ENCODE results near the gene LINGO3.

The LINGO3 gene

DNA sequence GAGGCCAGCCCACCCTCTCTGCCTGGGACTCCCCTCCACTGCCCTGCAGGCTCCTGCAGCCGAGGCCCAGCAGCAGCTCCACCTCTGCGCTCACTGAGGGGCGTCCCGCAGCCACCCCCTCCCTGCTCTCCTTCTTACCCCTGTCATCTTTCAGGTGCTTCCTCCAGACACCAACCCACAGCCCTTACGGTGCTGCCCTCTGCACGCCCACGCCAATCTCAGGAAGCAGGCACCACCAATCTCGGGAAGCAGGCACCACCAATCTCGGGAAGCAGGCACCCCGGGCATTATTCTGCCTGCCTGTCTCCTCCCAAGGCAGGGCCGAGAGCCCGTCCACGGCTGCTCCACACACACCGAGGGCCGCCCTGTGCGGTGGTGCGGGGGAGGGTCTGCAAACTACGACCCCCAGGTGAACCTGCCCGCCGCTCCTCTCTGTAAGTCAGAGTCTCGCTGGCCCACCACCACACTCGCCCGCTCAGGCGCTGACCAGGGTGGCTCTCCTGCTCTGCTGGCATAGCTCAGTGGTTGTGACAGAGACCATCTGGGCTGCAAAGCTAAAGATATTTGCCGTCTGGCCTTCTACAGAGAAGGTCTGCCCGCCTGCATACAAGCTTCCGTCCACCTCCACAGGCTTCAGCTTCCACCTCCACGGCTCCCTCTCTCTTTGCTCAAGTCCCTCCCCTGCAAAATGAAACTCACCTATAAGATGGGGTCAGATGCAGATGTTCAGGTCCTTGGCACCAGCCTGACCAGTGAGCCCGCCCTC lies 17.5 kb upstream of the LINGO3 start:
- DNase-seq: peak; percentile 85

DNA sequence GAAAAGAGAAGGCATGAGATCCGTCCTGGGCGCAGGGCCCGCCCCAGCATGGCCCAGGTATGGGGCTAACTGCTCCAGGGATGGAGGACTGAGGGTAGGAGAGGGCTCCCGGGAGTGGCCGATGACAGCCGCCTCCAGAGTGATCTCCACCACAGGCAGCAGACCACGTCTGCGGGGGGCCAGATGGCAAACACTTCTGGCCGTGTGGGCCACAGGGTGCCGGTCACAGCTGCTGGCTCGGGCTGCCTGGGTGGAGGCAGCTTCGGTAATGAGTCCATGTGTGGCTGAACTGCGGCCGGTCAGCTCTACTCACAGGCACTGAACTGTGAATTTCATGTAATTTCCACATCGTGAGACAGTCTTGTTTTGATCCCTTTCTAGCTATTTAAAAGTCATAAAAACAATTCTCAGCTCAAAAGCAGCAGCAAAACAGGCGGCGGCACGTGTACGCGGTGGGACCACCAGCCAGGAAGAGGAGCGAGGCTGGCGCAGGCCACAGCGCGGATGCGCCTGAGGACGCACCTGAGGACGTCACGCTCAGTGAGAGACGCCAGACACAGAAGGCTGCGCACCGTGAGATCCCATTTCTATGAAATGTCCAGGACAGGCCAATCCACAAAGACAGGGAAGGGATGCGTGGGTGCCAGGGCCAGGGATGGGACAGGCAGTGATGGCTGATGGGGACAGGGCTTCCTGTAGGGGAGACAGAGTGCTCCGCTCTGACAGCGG lies 16.4 kb upstream of the LINGO3 start:
- no peak for DNase-seq

DNA sequence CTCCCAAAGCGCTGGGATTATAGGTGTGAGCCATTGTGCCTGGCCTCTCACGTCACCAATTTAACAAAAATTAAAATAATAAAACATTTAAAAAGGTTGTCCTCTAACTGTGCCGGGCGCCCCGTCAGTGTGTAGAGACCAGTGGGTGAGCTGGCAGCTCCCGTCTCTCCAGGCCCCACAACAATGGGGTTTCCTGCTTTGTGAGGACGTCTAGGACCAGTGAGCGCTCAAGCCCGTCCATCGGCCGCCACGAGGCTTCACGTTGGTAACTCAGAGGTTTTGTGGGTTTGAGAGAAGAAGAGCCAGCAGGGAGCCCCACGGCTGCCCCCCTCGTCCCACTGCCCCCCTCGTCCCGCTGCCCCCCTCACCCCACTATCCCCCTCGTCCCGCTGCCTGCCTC lies 15.8 kb upstream of the LINGO3 start:
- DNase-seq: no peak

DNA sequence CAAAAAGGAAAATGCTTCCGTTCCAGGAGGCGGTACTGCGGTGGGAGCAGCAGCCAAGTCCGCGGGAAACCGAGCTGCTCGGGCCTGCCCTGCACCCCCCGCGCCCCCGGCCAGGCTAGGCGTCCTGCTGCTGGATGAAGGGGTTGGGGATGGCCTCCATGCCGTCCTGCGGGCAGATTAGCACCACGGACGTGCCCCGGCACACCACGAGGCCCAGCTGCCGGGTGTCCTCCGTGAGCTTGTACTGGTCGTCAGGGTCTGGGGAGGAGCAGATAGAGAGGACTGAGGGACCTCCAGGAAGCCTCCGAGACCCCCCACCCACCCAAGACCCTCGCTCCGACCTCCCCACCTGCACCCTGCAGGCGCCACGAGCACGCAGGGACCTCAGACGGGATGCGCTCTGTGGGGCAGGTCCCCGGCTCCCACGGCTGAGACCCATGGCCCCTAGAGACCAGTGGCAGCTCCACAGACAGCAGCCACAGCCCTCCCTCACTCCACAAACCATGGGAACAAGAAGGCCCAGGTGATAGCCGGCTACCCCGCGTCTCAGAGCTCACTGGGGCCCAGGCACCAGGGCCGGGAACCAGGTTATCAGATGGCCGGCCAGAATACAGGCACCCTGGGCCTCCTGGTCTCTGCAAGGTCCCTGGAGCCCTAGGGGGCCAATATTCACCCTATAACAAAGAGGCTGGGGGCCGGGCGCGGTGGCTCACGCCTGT lies 13.8 kb upstream of the LINGO3 start:
- DNase-seq: no peak

DNA sequence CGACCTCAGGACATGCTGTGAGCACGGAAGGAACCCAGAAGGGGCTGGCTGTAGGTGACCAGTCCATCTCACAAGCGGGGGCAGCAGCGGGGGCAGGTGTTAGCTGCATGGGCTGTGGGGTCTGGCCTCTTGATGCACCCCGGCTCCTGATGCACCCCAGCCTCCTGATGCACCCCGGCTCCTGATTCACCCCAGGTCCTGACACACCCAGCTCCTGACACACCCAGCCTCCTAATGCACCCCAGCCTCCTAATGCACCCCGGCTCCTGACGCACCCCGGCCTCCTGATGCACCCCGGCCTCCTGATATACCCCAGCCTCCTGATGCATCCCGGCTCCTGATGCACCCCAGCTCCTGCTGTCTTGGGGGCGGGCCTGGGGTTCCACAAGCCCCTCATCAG lies 13.0 kb upstream of the LINGO3 start:
- DNase-seq: no peak

DNA sequence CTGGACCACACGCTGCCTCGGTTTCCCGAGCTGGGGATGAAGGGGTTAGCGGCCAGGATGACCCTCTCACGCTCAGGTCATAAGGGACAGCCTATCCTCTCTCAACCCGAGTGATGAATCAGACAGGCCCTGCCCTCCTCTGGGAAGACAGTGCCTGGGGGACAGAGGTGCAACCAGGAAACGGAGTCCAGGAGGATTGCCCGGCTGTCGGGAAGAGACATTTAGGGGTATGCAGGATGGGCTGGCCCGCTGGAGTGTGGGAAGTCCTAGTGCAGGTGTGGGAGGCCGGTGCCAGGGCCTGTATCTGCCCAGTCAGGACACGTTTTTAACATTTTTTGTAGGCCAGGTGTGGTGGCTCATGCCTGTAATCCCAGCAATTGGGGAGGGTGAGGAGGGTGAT lies 12.1 kb upstream of the LINGO3 start:
- no peak for DNase-seq

DNA sequence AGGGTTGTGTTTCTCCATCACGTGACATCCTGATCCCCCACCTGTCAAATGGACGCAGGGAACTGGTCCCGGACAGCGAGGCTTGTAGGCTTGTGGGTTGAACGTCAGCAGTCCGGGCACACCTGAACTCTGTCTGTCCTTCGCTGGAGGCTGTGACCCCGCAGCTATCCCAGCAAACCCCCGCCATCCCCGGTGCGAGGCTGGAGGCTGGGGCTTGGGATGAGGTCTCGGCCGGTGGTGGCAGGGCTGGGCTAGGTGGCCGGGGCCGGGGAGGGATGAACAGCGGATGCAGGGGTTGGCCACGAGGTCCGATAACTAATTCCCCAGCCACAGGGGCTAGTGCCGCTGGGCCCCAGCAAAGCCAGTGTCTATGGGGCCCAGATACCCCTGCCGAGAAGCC lies 11.6 kb upstream of the LINGO3 start:
- no peak for DNase-seq

DNA sequence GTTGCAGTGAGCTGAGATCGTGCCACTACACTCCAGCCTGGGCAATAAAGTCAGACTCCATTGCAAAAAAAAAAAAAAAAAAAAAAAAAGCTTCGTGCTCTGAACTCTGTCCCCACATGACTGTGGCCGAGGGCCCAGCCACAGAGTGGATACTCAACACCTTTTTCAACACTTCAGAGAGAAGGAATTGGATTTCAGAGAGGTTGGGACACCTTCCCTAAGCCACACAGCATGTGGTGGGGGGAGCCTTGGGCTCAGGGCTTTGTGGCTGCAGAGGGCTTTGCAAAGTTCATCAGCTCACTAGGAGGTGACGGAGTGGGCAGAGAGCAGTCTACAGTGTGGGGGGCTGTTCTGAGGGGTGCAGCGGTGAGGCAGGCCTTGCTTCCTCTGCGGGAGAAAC lies 11.0 kb upstream of the LINGO3 start:
- no peak for DNase-seq

DNA sequence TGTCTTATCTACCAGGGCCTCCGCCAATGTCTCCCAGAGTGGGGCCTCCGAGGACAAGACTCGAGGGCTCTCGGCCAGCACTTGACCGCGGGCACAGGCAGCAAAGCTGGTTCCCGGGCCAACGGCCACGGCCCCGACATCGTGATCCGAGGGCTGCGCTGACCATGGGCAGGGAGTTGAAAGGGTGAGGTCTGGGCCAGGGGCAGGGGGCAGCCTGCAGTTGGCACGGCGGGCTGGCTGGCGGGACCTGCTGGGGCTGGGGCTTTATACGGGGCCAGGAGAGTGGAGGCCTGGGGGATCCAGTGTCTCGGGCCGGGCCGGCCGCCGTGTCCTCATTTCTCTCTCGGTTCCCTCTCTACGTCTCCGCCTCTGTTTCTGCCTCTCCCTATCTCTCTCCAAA lies 9.8 kb upstream of the LINGO3 start:
- DNase-seq: peak; percentile 15

DNA sequence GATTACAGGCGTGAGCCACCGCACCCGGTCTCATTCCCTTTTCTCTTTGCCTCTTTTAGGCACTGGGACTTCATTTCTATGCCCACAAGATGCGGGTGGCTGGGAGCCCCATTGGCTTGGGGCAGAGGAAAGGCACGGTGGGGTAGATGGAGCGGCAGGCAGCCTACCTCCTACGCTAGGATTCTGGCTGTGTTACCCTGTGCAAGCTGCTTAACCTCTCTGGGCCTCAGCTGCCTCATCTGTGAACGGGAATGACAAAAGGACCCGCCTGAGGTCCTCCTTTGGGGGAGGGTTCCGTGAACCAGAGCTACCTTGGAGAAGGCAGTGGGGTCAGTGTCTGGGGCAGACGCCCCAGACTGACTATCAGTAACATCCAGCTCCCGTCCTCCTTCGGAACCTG lies 9.3 kb upstream of the LINGO3 start:
- no peak for DNase-seq

DNA sequence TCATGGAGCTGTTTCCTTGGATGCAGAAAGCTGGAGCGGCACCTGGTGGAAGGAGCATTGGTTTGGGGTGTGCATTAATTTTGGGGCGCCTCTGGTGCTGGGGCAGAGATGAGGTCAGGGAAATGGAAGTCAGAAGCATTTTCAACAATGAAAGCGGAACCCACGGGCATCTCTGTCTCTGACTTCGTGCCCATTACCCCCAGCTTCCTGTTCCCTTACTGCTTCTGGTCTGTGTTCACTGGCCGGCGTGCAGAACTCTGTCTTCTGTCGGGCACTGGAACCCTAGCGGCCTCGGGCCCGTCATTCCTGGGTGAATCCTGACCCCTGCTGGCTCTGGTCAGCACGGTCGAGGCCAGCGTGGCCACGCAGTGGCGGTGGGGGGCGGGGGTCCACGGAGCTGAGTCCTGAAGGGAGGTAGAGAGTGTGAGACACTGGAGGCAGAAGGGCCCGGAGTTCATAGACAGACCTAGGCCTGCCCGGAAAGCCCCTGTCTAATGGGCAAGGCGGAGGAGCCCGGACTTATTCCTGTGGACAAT lies 7.9 kb upstream of the LINGO3 start:
- peak; percentile 89 for DNase-seq

DNA sequence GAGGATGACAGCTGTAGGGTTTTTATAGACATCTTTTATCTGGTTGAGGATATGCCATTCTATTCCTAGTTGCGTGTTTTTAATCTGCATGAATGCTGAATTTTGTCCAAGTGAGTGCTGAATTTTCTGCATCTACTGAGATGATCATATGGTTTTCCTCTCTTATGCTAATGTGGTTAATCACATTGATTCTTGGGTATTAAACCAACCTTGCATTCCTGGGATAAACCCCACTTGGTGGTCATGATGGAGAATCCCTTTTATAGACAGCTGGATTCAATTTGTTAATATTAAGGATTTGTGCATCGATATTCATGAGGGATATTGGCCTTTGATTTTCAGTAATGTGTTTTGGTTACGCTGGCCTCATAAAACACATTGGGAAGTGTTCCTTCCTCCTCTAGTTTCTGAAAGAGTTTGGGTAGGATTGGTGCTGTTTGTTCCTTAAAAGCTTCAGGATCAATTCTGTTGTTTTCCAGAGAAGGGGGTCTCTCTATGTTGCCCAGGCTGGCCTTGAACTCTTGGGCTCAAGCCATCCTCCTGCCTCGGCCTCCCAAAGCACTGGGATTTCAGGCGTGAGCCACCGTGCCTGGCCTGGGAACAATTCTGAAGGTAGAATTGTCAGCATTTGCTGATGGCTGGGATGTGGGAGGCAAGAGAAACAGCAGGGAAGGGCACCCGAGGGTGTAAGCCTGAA lies 7.3 kb upstream of the LINGO3 start:
- no peak for DNase-seq

DNA sequence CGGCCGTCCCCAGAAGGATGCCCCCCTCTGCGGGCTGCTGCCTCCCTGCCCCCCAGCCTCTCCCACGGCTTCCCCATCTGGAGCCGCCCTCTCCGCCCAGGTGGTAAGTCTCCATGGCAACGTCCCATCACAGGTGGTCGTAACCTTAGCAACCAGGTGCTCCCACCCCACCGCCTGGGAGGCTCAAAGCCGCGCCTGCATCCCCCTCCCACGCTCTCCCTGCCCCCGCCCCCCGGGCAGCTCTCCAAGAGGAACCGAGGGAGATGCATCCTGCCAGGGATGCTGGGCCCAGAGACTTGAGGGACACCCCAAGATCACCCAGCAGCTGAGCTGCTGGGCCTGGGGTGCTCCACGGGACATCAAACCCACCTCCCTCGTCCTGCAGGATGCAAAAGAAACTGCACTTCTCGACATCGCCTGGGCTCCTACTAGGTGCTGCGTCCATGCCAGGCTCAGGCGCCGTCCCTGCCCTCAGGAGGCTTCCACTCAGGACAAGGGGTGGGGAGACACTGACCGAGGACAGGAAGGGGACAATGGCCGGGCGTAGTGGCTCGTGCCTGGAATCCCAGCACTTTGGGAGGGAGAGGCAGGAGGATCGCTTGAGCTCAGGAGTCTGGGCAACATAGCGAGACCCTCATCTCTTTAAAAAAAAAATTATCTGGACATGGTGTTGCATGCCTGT lies 5.0 kb upstream of the LINGO3 start:
- no peak for DNase-seq

DNA sequence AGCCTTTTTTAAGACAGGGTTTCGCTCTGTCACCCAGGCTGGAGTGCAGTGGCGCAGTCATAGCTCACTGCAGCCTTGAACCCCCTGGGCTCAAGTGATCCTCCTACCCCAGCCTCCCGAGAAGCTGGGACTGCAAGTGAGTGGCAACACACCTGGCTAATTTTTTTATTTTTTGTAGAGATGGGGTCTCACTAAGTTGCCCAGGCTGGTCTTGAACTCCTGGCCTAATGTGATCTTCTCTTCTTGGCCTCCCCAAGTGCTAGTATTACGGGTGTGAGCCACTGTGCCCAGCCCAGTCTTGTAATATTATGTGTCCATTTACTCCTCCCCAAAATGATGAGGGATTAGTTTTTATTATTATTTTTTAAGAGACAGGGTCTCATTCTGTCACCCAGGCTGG lies 3.1 kb upstream of the LINGO3 start:
- no peak for DNase-seq

DNA sequence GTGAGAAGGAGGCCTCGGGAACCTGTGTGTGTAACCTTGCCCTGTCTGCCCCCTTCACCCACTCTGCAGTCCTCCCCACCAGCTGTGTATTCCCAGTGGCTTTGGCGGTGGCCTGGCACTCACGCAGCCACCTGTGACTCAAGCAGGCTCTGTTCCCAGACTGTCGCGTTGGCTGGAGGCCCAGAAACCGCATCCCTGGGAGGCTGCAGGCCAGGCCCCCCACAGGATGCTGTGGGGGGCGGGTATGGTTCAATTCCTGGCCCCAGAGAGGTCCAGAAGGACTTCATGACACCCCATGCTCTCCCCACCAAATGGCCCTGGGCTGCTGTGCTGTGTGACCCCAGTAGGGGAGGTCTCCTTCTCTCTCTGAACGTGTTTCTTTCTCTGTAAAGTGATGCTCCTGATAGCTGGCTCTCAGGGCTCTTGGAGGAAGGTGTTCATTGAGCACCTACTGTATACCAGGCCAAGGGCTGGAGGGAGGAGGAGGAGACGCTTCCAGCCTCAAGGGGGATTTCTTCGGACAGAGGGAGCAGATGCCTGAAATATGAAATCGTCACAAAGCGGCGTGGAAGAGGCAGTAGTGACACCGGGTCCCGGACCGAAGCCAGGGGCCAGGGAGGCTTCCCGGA lies 1.9 kb upstream of the LINGO3 start:
- DNase-seq: no peak

DNA sequence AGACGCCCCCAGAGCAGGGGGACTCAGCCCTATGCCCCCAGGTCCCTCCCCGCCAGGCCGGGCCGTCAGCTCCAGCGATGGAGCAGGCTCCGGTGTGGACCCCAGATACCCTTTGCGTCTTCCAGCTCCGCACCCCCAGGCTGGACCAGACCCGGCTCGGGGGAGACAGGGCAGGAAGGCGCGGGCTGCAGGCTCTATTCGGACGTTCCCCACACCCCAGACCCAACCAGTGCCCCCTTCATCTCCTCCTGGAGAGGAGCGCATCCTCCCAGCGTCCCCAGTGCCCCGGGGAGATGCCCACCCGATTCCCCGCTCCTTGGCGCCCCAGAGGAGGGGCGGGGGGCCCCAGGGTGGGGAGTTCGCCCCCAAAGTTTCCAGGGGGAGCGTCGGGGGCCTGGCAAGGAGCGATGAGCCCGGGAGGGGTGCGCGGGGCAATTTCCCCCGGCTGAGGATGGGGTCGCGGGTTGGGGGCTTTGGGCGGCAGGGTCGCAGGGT lies 389 bp downstream of the LINGO3 start:
- DNase-seq: no peak

DNA sequence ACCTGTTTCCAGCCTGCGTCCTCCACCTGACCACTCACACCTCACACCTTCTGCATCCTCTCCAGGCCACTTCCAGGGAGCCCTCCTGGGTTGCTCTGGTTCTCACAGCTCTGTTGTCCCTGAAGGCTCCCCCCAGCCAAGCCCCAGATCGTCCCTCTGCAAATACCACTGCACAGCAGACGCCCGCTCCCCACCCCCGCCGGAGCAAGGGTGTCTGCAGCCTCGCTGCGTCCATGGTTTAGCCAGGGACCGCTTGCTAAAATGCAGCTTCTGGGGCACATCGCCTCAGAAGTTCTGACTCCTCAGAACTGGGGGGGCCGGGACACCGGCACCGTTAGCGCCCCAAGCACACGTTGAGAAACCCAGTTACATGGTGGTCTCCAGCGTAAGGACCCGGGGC lies 983 bp downstream of the LINGO3 start:
- no peak for DNase-seq

DNA sequence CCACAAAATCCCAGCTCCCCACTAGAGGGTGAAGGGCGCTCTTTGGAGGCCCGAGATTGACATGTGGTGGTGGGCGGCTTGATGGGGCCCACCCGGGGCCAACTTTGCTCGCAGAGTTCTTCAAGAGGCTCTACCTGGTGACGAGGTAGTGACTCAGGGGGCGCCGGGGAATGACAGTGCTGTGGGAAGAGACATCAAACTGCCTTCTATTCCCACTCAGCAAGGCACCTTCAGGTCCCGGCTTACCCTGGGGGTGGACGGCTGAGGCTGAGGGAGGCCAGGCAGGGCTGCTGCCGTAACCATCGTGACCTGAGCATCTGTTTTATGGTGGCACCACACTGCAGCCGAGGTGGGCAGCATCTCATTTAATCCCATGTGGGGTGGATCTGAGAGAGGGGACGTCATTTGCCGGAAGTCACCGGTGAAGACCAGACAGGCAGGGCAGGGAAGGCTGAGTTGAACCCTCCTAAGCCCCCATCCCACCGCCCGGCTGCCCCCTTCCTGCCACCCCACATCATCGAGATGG lies 1.6 kb downstream of the LINGO3 start:
- DNase-seq: no peak

DNA sequence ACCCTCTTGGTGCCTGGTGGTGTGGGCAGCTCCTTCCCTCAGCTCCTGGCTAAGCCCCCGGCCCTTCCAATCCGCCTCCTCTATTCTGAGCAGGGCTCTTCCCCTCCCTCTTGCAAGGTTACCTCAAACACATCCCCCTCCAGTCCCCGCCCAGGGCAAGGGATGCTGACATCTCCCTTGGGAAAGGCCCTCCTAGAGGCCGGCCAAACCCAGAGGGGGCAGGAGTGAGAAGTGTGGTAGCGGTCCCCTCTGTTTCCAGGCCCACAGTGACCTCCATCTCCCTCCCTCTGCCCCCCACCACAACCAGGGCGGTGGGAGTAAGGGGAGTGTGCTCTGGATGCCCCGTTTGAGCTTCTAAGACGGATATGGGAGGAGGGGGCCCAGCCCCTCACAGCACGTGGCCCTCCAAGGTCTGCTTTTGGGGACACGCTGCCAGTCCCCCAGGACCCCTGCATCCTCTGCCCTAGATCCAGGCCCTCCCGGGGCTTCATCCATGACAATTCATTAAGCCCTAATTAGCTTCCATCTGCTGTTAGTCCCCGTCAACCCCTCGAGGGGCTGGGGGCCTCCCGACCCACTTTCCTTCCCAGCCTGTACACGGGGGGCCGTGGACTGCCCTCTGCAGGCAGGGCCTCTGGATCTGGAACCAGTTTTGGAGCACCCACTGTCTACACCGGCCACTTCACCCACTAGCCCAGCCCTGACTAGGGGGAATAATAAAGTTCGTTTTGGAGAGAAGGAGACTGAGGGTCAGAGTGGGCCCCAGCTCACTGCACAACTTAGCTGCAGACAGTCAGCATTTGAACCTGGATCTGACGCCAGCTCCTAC lies 2.3 kb downstream of the LINGO3 start:
- DNase-seq: no peak

DNA sequence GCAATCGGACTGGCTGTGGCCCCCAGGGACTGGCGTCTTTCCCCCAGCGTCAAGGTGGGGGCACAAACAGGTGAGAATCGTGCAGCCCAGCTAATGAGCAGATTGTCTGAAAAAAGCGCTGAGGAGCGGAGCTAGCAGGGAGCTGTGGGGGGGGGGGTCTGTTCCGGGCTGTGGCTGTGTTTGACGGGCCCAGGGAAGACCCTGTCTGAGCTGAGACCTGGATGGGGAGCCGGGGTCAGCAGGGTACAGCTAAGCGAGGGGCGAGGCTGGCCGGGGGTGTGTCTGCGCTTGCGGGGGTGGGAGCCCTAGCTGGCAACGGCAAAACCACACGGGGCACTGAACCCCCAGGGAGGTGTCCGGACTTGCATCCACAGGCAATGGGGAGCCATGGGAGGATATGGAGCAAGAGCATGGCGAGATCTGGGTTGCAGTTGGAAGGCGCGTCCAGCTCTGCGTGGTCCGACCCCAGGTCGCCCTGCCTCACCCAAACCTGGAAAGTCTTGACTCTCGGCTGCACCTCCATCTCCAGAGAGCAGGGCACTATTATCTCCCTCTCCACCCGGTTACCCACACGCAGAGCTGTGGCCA lies 4.6 kb downstream of the LINGO3 start:
- no peak for DNase-seq

Measured in hematopoietic multipotent progenitor cell treated with erythropoietin and hydrocortisone succinate and interleukin-3 and kit ligand, for 4 days (in vitro differentiated cells).